ENCODE measurements around the gene GSG1.
A peak's percentile ranks its signal among the peaks of the same experiment; 100 is the strongest.

Gene GSG1

DNA sequence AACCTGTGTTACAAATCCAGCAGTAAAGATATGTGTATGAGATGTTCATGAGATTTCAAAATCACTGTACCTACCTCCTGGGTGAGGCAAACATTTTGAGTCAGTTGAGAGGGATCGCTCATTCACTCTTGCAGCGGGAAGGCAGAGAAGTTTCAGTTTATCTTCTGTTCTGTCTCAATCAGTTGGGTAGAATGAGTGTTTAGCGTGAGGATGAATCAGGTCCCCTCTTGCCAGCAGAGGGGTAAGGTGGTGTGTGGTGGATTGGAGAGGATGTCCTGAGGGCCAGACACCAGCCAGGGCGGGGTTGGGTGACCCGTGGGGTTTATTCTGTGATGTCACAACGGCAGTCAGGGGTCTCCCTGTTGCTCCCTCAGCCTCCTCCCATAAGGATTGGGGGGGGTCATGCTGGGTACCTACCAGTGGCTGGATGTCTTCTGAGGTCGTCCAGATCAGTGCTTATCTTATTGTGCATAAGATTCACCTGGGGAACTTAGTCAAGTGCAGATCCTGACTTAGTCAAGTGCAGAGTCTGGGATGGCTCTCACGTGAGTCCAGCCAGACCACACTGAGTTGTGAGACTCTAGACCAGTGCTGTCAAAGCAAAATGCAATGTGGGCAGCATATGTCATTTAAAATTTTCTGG is at the start of gene GSG1:
Gene GSG1 (minus strand): TSS at position 277 of the 643 bp plus-strand sequence. CDS start 155 bp downstream, at position 122.
- H3K4me3 Mint-ChIP-seq, result no peak within 1 kb of the TSS
- H3K4me1 Mint-ChIP-seq, result peaks cover 52% of the 10 kb centered on the region
- peaks cover under 1% of the 10 kb centered on the region for H3K9me3 Mint-ChIP-seq
- peak within 1 kb of the TSS; percentile 91 for H3K27ac Mint-ChIP-seq
- H3K36me3 Mint-ChIP-seq, result no peaks in the 10 kb centered on the region
- no peaks in the 10 kb centered on the region for H3K27me3 Mint-ChIP-seq
- ATAC-seq, result no peak

DNA sequence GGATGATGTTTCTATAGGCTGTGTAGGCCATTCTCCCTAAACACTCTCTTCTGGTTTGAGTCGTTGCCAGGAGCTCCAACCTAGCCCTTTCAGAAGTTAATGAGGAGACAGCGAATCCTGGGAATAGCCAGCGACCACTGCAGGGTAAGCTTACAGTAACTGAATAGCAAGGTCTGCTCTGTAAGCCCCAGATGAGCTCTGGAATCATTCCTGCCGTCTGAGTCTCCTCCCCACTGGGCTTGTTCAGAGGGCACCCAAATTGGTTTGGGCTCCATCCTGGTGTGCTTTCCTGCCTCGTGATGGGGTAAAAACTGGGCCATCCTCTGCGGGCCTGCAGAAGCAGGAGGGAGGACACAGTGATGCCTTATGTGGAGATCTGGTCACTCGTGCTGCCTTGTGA is 49.7 kb upstream of the GSG1 start:
- Mint-ChIP-seq H3K9me3 (no peaks in the 10 kb centered on the region), H3K27me3 (no peaks in the 10 kb centered on the region), H3K27ac (no peak overlapping the region), H3K4me3 (no peak overlapping the region), H3K4me1 (peaks cover 16% of the 10 kb centered on the region), H3K36me3 (no peaks in the 10 kb centered on the region)
- no peak for ATAC-seq

DNA sequence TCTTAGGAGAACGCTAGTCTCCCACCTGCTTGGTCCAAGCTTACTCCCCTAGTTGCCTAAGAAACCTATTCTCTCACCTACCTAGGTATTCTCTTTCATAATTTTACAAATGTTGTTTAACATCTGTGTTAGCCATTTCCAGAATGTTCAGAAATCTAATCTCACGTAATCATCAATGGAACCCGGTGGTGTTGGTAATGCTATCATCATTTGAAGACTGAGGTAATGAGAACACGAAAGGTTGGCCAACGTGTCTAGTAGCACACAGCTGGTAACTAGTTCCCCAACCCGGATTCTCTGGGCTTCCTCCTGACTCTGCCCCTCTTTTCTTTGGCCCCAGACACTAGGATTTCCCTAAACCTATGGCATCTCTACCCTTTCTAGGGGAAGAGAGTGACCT is 49.3 kb upstream of the GSG1 start:
- no peaks in the 10 kb centered on the region for H3K36me3 Mint-ChIP-seq
- no peak overlapping the region for H3K27ac Mint-ChIP-seq
- no peak for ATAC-seq
- peaks cover 16% of the 10 kb centered on the region for H3K4me1 Mint-ChIP-seq
- H3K4me3 Mint-ChIP-seq, result no peak overlapping the region
- H3K9me3 Mint-ChIP-seq, result no peaks in the 10 kb centered on the region
- H3K27me3 Mint-ChIP-seq, result no peaks in the 10 kb centered on the region

DNA sequence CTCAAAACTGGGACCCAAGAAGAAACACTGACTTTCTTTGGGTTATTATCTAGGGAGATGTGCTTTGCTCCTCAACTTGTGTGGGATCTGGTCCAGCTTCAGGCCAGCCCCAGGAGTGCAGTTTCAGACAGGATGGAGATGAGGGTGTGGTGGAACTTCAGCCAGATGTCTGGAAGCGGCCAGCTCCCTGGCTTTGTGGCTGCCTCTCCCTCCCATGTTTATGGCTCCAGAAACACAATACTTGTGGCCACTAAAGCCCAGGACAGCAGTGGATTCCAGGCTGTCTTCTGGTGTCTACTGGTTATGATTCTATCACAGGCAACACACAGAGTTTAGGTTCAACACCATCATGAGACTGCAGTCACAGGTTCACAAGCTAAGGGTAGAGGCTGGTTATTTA is 48.8 kb upstream of the GSG1 start:
- Mint-ChIP-seq H3K27ac (no peak overlapping the region), H3K4me1 (peaks cover 16% of the 10 kb centered on the region), H3K4me3 (no peak overlapping the region), H3K36me3 (no peaks in the 10 kb centered on the region), H3K9me3 (no peaks in the 10 kb centered on the region), H3K27me3 (no peaks in the 10 kb centered on the region)
- peak; percentile 39 for ATAC-seq

DNA sequence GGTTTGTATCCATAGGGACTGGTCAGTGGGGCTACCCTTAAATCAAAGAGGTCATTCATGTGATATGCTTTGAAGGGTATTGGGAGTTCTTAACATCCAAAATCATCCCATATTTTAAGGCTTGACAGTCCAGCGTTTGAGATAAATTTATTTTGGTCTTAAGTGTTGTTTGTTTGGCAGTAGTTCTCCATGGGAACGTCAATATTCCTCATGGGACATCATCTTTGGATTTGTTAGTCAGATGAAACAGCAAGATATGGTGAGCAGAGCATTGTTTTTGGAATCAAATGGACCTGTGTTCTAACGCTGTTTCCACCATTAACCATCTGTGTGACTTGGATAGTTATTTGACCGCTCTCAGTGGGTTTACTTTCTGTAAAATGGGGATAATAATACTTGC is 45.9 kb upstream of the GSG1 start:
- Mint-ChIP-seq H3K4me1 (peaks cover 18% of the 10 kb centered on the region), H3K27ac (no peak overlapping the region), H3K9me3 (no peaks in the 10 kb centered on the region), H3K36me3 (no peaks in the 10 kb centered on the region), H3K4me3 (no peak overlapping the region), H3K27me3 (no peaks in the 10 kb centered on the region)
- no peak for ATAC-seq

DNA sequence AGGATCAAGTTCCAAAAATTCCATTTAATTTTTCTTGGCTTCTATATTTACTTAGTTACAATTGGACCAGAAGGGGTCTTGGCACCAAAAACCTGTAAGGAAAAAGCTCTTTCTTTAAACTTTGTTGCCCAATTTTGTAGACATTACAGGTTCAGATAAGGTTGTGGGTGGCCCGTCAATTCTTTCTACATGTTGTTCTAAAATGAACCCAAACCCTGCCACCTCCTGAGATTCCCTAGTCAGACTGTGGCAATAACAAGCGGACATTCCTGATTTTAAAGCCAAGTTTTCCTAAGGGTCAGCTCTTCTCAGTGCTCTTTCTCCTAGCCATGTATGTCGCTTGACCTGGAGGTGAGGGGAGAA is 45.0 kb upstream of the GSG1 start:
- no peaks in the 10 kb centered on the region for H3K36me3 Mint-ChIP-seq
- no peak for ATAC-seq
- no peaks in the 10 kb centered on the region for H3K27me3 Mint-ChIP-seq
- H3K4me1 Mint-ChIP-seq, result peaks cover 14% of the 10 kb centered on the region
- no peak overlapping the region for H3K4me3 Mint-ChIP-seq
- no peak overlapping the region for H3K27ac Mint-ChIP-seq
- H3K9me3 Mint-ChIP-seq, result no peaks in the 10 kb centered on the region

DNA sequence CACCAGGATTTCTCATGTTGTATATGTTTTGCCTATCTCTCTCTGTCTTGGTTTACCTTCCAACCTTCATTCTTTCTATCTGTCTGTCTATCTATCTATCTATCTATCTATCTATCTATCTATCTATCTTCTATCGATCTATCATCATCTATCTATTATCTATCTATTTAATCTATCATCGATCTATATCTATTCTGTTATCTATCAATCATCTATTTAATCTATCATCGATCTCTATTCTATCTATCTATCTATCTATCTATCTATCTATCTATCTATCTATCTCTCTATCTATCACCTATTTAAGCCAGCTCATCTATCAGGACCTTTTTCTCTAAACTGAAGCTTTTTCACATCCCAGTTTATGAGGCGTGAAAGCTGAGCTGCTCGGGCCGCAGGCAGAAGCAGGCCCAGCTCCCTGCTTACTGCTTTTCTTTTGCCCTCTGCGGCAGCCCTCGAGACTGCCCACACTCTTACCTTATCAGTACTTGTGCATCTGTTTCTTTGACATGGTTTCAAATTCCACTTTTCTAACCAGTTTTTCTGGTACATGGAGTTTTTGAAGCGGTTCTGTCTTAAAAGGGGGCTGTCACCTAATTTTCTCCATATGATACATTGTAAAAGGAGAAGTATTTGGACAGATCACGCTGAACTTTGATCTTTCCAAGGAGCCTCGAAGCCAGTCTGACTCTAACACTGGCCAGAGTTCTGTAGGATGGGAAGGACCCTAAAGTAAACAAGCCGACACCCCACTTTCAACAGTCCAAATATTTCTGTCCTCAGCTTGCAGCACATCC is 44.4 kb upstream of the GSG1 start:
- Mint-ChIP-seq H3K9me3 (no peaks in the 10 kb centered on the region), H3K27ac (no peak overlapping the region), H3K4me1 (peaks cover 13% of the 10 kb centered on the region)

DNA sequence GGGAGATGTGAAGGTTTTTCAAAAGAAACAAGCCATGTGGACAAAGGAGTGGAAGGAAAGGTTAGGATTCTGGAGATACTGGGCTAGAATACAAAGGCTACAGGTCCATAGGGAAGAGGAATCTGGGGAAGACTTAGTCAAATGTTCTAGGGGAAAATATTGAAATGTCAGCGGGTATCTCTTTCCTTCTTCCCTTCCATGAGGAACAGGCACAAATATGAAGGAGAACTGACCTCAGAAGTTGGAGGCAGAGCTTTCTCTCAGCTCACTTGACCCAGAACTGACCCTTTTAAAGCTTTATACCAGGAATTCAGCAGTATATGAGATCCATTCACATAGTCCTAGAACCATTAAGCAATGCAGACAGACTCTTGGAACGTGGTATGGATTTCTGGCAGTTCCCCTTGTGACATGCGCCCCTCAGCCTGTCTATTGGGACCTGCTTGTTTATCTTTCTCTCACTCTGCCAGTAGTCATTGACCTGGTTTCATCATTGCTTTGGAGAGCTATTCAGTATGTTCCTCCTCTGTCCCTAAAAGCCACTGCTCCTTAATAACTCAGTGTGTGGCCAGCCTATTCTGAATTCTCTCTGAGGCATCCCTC is 43.0 kb upstream of the GSG1 start:
- Mint-ChIP-seq H3K9me3 (no peaks in the 10 kb centered on the region), H3K4me1 (peaks cover 13% of the 10 kb centered on the region), H3K36me3 (no peaks in the 10 kb centered on the region), H3K27me3 (no peaks in the 10 kb centered on the region), H3K27ac (no peak overlapping the region), H3K4me3 (no peak overlapping the region)
- no peak for ATAC-seq

More for the DNA sequence above, 44.4 kb upstream of the GSG1 start:
- no peak for ATAC-seq
- Mint-ChIP-seq H3K4me3 (no peak overlapping the region), H3K36me3 (no peaks in the 10 kb centered on the region), H3K27me3 (no peaks in the 10 kb centered on the region)

DNA sequence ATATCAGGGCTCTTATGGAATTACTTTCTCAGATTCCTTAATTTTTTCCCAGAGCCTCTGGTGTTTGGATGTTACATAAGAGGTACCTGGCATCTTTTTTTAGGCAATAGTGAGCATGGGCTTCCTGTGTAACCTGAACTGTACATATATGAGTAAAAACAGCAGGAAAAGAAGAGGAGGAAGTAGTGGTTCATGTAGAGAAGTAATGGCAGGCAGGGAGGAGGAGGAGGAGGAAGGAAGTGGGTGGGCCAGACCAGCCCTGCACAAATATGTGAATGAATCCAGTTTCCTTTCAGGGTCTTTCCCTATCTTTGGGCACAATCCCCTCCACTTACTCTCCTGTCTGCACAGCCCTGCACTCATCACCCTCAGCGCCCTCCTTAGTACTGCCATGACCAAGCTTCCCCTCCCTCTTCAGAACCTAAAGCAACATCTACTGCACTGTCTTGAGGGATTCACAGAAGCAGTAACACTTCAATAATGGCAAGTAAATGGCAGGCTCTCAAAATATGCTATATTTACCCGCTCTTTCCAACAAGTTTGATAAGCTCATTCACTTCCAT is 40.9 kb upstream of the GSG1 start:
- Mint-ChIP-seq H3K4me1 (peaks cover 13% of the 10 kb centered on the region), H3K27me3 (no peaks in the 10 kb centered on the region), H3K27ac (no peak overlapping the region), H3K36me3 (no peaks in the 10 kb centered on the region), H3K4me3 (no peak overlapping the region), H3K9me3 (no peaks in the 10 kb centered on the region)
- no peak for ATAC-seq

DNA sequence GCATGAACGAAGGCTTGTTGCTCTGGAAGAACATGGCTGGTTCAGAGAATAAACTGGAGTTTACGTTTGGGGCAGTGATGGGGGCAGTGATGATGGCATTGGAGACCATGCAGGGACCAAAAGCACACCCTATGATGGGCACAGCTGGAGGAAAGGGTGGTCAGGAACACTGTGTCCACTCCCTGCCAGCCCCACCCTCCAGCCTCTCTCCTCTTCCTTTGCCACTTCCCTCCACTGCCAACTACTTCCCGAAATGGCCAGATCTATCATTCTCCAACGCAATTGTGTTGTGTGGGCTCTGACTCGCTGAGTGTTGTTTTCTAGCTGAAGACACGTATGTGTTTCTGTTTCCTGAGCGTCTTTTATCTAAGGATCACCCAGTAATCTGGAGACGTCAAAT is 39.3 kb upstream of the GSG1 start:
- no peaks in the 10 kb centered on the region for H3K9me3 Mint-ChIP-seq
- H3K4me1 Mint-ChIP-seq, result peaks cover 13% of the 10 kb centered on the region
- H3K4me3 Mint-ChIP-seq, result no peak overlapping the region
- no peaks in the 10 kb centered on the region for H3K36me3 Mint-ChIP-seq
- peaks cover 9% of the 10 kb centered on the region for H3K27me3 Mint-ChIP-seq
- H3K27ac Mint-ChIP-seq, result no peak overlapping the region
- no peak for ATAC-seq

DNA sequence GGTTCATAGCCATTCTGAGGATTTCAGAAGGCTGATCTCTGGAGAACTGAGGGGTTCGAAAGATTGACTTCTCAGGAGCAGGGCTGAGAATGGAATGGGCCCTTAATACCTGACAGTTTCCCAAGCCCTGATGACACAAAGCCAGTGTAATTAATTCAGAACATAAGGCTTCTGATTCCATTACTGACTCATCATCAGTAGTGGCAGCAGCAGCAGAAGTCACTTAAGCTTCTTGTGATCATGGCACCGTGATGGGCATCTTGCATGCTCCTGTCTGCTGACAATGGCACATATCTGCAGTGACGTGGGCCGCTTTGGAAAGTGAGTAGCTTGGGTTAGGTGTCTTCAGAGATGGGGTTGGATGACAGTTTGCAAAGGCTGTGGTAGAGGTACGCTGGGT is 38.2 kb upstream of the GSG1 start:
- no peak for ATAC-seq
- Mint-ChIP-seq H3K27ac (no peak overlapping the region), H3K4me3 (no peak overlapping the region), H3K27me3 (peaks cover 10% of the 10 kb centered on the region), H3K9me3 (no peaks in the 10 kb centered on the region), H3K36me3 (no peaks in the 10 kb centered on the region), H3K4me1 (peaks cover 13% of the 10 kb centered on the region)

DNA sequence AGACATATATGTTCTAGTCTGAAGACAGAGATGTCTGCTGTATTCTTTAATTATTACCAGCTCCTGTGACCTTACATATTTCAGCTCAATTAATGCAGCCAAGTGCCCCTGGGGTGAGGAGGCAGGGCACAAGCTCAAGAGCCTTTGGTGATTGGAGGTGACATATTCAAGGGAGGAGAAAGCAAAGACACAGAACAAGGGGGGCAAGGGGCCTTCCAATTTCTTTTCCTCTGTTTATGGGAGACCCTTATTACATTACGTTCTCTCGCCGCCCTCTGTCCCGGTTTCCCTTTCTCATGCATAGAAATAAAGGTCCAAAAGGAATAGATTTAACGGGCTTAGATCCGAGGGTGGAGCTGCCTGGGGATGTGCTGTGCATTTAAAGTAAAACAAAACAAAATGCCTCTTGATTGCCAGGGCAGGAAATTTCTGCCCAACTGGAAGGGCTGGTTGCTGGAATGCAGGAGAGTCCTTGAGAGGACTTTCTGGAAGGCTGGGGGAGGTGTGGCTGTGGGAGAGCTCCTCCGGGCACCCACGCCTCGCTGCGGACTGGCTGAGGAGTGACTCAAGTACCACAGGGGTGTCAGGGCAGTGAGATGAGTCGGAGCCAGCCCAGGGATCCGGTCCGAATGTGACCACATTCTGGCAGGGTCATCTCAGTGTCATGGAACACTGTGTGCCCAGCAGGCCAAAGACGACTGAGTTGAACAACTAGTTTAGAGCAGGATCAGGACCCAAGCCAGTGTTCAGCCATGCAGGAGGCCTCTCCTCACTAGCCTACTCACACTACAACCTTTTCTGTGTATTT is 32.1 kb upstream of the GSG1 start:
- Mint-ChIP-seq H3K4me1 (no peaks in the 10 kb centered on the region), H3K36me3 (no peaks in the 10 kb centered on the region), H3K4me3 (no peak overlapping the region), H3K27ac (no peak overlapping the region), H3K9me3 (no peaks in the 10 kb centered on the region), H3K27me3 (peaks cover 27% of the 10 kb centered on the region)
- ATAC-seq, result no peak

DNA sequence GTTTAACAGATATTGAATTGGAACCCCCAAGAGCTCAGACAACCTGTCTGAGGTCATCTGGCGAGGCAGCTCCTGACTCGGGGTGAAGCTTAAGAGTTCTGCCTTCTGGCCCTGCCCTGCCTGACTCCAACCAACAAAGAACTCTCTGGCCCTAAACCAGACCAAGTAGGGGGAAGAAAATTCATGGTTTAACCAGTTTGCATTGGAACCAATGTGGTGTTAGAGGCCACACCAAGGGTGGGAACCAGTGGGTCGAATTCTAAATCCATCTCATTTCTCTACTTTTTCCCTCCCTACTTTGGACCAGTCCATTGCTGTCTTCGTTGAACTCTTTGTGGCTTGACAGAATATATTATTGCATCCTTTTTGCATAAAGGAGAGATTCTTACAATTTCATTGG is 30.4 kb upstream of the GSG1 start:
- no peak for ATAC-seq
- Mint-ChIP-seq H3K9me3 (no peaks in the 10 kb centered on the region), H3K4me1 (no peaks in the 10 kb centered on the region), H3K27me3 (peaks cover 27% of the 10 kb centered on the region), H3K36me3 (no peaks in the 10 kb centered on the region), H3K27ac (no peak overlapping the region), H3K4me3 (no peak overlapping the region)

DNA sequence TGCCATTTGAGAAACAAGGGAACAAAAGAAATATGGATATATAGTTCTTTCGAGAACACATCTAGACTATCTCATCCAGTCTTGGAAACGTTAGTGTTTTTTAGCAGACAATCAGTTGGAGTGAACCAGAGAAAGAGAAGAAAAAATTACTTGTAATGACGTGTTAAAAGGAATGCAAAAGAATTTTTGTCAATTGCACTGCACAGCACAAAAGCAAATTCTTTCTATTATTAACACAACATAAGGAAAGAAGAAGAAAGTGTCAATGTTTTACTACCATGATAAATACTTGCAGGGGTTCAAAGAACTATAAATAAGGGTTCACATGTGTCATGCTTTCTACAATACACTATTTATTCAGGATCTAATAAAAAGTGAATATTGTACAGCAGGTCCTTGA is 27.5 kb upstream of the GSG1 start:
- Mint-ChIP-seq H3K9me3 (no peaks in the 10 kb centered on the region), H3K4me3 (no peak overlapping the region), H3K36me3 (no peaks in the 10 kb centered on the region), H3K27ac (no peak overlapping the region), H3K27me3 (peaks cover 16% of the 10 kb centered on the region), H3K4me1 (no peaks in the 10 kb centered on the region)
- no peak for ATAC-seq
